NT2/D1 (cell line): ENCODE results near the gene CACNA2D3.

Source experiments
- SUZ12 ChIP-seq: IDR thresholded peaks from 2 replicates; pipeline ENCODE4 v1.6.1; 2011; ENCODE audit not compliant: insufficient read length, insufficient read depth; ENCODE audit errors: extremely low read depth
- YY1 ChIP-seq: IDR thresholded peaks from 2 replicates; pipeline ENCODE4 v1.6.1; 2011; ENCODE audit not compliant: insufficient read length, insufficient read depth
- ZNF274 ChIP-seq: IDR thresholded peaks from 2 replicates; pipeline ENCODE4 v1.6.1; 2011; ENCODE audit warnings: mild to moderate bottlenecking, low read depth, low read length

DNA sequence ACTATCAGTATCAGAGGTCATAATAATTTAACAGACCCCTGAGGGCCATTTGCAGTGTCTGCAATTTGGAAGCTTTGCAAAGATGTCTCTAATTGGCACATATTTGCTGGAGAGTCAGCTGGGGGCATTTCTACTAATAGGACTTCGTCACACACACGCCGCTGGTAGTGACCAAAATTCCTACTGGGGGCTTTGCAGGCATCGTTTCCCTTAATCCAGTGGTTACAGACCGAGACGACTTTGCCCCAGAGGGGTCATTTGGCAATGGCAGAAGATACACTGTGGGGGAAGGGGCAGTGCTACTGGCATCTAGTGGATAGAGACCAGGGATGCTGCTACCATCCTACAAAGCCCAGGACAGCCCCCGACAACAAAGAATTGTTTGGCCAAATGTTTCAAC is 956.5 kb downstream of the CACNA2D3 start:
- TF ChIP-seq YY1 (no peak), ZNF274 (no peak), SUZ12 (no peak)
